Liver (tissue), 3 donors: ENCODE results near the gene PALMD.

Experiments
- FOXA1 ChIP-seq: IDR thresholded peaks from 2 replicates; pipeline ENCODE4 v1.6.1; 2016; ENCODE audit warnings: antibody characterized with exemption
- TF ChIP-seq, protein P1 (sequence below): IDR thresholded peaks from 2 replicates; pipeline ENCODE4 v1.6.1; 2016; ENCODE audit warnings: antibody characterized with exemption
- TF ChIP-seq, protein P2 (sequence below): fragments of 150-350 bp; IDR thresholded peaks from 2 replicates; pipeline ENCODE4 v1.5.1; 2017; ENCODE audit warnings: improper control_type of control experiment, low read depth, low read length; ENCODE audit not compliant: missing input control
- donor health status: healthy.
- donor health status: healthy.

DNA sequence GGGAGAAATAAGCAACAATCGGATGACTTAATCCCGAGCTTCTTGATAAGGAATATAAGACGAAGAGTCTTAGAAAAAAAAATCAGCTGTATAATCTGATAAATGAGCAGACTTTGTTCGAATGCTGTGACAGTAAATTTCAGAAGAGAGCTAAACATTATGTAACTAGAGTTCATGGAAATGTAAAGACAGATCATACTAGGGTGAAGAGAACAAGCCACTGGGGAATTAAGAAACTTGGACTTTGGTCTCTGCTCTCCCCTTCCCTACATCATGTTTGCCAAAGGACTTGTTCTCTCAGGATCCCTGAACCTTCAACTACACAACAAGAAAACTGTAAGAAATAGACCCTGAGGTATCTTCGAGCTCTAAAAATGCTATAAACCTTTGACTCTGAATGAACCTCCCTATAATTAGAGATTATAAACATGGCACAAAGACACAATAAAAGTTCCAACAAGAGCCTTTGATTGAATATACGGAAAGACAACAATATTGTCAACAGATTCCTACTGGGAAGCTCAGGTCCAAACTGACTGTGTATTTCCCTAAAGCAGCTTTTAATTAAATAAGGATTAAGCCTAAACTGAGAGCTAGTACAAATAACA lies 93.0 kb downstream of the PALMD start:
- TF ChIP-seq, protein P1, sequence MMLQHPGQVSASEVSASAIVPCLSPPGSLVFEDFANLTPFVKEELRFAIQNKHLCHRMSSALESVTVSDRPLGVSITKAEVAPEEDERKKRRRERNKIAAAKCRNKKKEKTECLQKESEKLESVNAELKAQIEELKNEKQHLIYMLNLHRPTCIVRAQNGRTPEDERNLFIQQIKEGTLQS: no peak
- peak; percentile 50 for TF ChIP-seq FOXA1
- TF ChIP-seq, protein P2, sequence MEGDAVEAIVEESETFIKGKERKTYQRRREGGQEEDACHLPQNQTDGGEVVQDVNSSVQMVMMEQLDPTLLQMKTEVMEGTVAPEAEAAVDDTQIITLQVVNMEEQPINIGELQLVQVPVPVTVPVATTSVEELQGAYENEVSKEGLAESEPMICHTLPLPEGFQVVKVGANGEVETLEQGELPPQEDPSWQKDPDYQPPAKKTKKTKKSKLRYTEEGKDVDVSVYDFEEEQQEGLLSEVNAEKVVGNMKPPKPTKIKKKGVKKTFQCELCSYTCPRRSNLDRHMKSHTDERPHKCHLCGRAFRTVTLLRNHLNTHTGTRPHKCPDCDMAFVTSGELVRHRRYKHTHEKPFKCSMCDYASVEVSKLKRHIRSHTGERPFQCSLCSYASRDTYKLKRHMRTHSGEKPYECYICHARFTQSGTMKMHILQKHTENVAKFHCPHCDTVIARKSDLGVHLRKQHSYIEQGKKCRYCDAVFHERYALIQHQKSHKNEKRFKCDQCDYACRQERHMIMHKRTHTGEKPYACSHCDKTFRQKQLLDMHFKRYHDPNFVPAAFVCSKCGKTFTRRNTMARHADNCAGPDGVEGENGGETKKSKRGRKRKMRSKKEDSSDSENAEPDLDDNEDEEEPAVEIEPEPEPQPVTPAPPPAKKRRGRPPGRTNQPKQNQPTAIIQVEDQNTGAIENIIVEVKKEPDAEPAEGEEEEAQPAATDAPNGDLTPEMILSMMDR: no peak
